Fibroblast of lung (primary cell): ENCODE measurements around the gene WDCP.

Experiments
- CTCF ChIP-seq, 2 donors: IDR thresholded peaks in 1 of 2; conservative IDR thresholded peaks in 1 of 2; 1 replicate in 1 of 2; 2 replicates in 1 of 2; pipeline ENCODE4 v1.5.1; 2011 to 2012; ENCODE audit warnings: low read length in 2 of 2, control low read depth in 1 of 2, inconsistent platforms in 1 of 2, low read depth in 1 of 2, mild to moderate bottlenecking in 1 of 2
- EZH2 ChIP-seq: IDR thresholded peaks from 2 replicates; pipeline ENCODE4 v1.5.1; 2012; ENCODE audit warnings: low read length, control low read depth, mild to moderate bottlenecking; ENCODE audit errors: missing control alignments

DNA sequence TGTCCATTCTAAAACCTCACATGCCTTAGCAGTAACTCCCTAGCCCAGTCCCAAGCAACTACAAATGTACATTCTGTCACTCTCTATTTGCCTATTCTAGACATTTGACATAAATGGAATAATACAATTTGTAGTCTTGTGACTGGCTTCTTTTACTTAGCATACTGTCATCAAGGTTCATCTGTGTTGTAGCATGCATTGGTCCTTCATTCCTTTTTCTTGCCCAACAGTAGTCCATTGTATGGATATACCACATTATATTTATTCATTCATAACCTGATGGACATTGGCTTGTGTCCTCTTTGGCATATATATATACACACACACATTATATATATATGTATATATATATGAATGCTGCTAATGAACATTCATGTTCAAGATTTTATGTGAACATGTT, 39.5 kb downstream of the WDCP start:
- no peak for TF ChIP-seq CTCF (conservative IDR thresholded peaks at IDR 0.05 in 1 of 2, IDR thresholded peaks at IDR 0.05 in 1 of 2; ENCODE audit: low read depth in 1 of 2, low read length in 2 of 2)
- no peak for TF ChIP-seq EZH2
